ENCODE data around the gene EXOC4. TPM values are rescaled to one million over a fixed set of nuclear protein-coding genes. Genes with fewer than 3 reads are reported as not detected.

EXOC4 gene
- total and polyA plus RNA-seq, 2 donors (not counting 3 experiments of a cell fraction or from before 2014, with no cell fraction given): 20.3 to 73.1 TPM

- dilution Hi-C loops (cut with MboI; ENCODE audit: extremely low pct_ligation_motif_present, low sequenced_read_pairs): no loop called here
- intact Hi-C loops (cut with micrococcal nuclease): no loop called here
- ChIA-PET POLR2A (no interaction called here), CTCF (no interaction called here)
- Histone ChIP-seq H3K9me3 (replicated peaks; ENCODE audit: control insufficient read depth, insufficient read depth, low read length) (no peaks in the 10 kb centered on the region), H3K4me2 (ENCODE audit: insufficient read depth, low read length) (no peak overlapping the region), H3K79me2 (ENCODE audit: control insufficient read depth, insufficient read depth, low read length) (no peaks in the 10 kb centered on the region), H3K36me3 (ENCODE audit: control insufficient read depth in 2 of 2, extremely low read depth in 1 of 2, insufficient read depth in 2 of 2, low read length in 2 of 2) (no peaks in the 10 kb centered on the region), H3K27ac (ENCODE audit: insufficient read depth, low read depth, low read length) (no peak overlapping the region), H3K9me1 (replicated peaks; ENCODE audit: control insufficient read depth, extremely low read depth, insufficient read depth, low read length) (no peaks in the 10 kb centered on the region), H2AFZ (ENCODE audit: low read depth, low read length) (no peak overlapping the region), H3K27me3 (ENCODE audit: control insufficient read depth in 2 of 2, insufficient read depth in 2 of 2, low read length in 2 of 2) (no peaks in the 10 kb centered on the region), H3K9ac (replicated peaks; ENCODE audit: extremely low read depth, insufficient read depth, low read length) (no peak overlapping the region), H4K20me1 (replicated peaks; ENCODE audit: control insufficient read depth, extremely low read depth, insufficient read depth, low read length) (no peaks in the 10 kb centered on the region), H3K4me1 (ENCODE audit: control insufficient read depth, extremely low read depth, insufficient read depth, low read length) (no peaks in the 10 kb centered on the region), H3K4me3 (replicated peaks in 1 of 3; ENCODE audit: insufficient read depth in 1 of 3, low read depth in 1 of 3, low read length in 3 of 3) (no peak overlapping the region)
- DNase-seq (ENCODE audit: low read depth, low spot score): no peak
- TF ChIP-seq MYC (IDR thresholded peaks at IDR 0.05; ENCODE audit: low read depth, low read length) (no peak), FOS (IDR thresholded peaks at IDR 0.05; ENCODE audit: borderline replicate concordance, insufficient read depth, low read length) (no peak), JUN (IDR thresholded peaks at IDR 0.05; ENCODE audit: borderline replicate concordance, insufficient read depth, insufficient read length, low read depth) (no peak), EZH2 (IDR thresholded peaks at IDR 0.05; ENCODE audit: borderline replicate concordance, low read depth, low read length, severe bottlenecking) (no peak), MAX (IDR thresholded peaks at IDR 0.05; ENCODE audit: insufficient read depth, insufficient read length) (no peak), CTCF (IDR thresholded peaks at IDR 0.05; ENCODE audit: extremely low read depth in 1 of 2, insufficient read depth in 1 of 2, low read depth in 1 of 2, low read length in 2 of 2) (no peak), POLR2AphosphoS5 (IDR thresholded peaks at IDR 0.05; ENCODE audit: insufficient read depth, low read depth, low read length) (no peak), POLR2A (IDR thresholded peaks at IDR 0.05; ENCODE audit: low read depth, low read length) (no peak), GATA2 (IDR thresholded peaks at IDR 0.05; ENCODE audit: insufficient read depth, insufficient read length, low read depth, low read length) (no peak)
- no peak for FAIRE-seq
- BruUV-seq (replicated peaks): no TSS peak
These were observed 317.4 kb downstream of the EXOC4 start for GRCh38 chr7:133570321-133570720.
